Endometrial microvascular endothelial cells (primary cell): ENCODE measurements around the gene SOD3. TPM values are rescaled to one million over a fixed set of nuclear protein-coding genes. Genes with fewer than 3 reads are reported as not detected.

Experiments
- in situ Hi-C: cut with HindIII; loops from 2 replicates; pipeline ENCODE4 v1.10.0; 2017; ENCODE audit warnings: low sequenced_read_pairs, low pct_unique_long_range_greater_than_20kb; ENCODE audit errors: inconsistent ontology term
- total RNA-seq: library from RNA; depleted of rRNA; stranded (reverse); fragments of >200 nt; gene quantifications from one replicate; pipeline ENCODE4 v1.2.3, GENCODE V29; 2015; ENCODE audit errors: inconsistent ontology term

The SOD3 gene
- total RNA-seq, 1 donor from 2014 or later, result not detected

DNA sequence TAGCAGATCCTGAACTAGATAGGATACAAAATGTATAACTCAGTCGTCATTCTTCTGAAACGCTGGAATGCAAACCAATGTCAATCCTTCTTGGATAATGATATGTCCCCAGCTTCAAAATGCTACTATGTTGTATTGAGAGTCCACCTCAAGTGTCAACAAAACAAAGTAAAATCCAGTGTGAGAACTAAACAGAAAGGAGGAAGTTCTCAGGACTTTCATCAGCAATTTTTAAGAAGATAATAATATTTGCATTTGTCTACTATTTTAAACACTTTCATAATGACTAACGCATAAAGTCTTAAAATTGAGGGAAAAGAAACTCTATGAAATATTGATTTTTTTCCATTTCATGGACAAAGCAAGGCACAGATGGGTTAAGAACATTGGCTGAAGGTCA, 36.3 kb downstream of the SOD3 start:
- in situ Hi-C loops, result no loop called here

DNA sequence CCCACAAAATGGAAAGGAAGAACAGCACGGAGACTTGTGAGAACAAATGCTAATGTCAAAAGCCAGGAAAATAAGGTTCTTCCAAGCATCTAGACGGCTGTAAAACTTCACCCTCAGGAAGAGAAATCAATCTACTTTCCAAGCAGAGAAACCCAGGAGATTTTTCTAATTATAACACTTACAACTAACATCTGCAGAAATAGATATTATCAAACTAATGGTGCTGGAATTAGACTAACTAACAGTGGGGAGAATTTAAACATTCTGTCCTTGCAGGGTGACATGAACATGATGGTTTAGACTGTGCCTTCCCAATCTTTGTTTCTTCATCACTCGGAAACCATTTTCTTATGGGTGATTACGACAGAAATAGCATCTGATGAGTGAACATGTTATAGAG, 40.3 kb downstream of the SOD3 start:
- in situ Hi-C loops, result no loop called here

DNA sequence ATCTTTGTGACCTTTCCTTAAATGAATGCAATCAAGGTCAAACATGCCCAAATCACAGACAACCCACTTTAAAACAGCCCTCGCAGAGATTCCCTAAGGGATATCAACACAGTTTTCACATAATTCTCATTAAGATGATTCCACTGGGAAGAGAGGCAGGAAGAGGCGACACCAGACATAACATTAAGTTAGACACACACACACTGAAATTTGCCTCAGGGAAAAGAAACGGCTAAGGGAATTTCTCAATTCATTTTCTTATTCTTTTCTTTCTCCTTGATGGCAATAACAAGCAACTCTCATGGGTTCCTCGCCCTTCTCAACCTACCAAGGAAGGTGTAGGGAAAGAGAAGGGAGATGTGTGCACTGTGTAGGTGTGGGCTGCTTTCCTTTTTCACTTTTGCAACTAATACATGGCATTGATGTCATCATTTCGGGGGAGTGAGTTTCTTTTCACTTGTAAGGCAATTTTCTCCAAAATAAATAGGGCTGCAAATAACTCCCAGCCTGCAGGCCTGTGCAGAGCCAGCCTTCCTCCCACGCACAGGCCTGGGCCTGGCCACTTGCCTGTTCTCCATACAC, 41.4 kb downstream of the SOD3 start:
- in situ Hi-C loops, result no loop called here

DNA sequence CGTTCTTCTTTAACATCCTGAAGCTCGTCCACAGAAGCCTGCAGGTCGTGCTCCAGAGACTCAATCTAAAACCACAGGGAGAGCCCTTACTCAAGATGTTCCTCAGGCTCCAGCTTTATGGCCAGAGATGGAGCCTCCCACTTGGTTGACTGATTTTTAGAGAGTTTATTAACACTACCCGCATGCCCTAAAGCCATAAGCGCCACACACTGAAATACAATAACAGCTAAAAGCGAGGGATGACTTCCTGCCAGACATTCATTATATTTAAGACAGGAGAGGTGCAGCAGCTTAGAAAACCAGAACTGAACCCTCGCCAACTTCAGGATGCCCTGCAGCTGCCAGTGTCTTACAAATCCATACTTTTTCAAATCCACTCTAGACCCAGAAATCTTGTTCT, 42.0 kb downstream of the SOD3 start:
- in situ Hi-C loops, result no loop called here

DNA sequence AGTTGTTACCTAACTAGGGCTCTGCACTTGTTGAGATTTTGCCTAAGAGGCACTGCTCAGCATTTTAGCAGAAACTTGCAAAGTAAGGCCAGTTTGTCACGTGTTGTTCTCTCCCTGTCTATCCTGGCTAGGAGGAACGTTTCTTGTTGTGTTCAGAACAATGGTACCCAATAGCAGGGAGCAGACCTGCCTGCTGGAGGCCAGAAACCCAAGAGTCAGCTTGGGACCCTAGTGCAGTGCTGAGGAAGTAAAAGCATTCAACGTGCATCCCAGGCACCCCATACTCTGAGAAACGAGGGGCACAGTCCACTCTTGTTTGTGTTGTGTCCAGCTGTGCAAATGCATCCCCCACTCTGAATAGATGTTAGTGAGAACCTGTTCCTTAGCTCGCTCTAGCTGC, 42.4 kb downstream of the SOD3 start:
- in situ Hi-C loops, result no loop called here

DNA sequence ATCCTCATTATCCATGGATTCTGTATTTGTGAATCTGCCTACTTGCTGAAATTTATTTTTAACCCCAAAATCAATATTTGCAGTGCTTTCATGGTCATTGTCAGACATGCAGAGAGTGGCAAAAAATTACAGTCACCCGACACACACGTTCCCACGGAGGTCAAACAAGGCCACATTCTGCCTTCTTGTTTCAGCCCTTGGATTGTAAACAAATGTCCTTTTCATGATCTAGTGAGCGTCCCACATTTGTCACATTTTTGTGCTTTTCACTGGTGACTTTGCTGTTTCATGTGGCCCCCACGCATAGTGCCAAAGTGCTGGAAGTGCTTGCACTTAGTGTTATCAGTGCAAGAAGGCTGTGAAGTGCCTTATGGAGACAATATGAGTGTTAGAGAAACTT, 45.0 kb downstream of the SOD3 start:
- in situ Hi-C loops, result no loop called here

DNA sequence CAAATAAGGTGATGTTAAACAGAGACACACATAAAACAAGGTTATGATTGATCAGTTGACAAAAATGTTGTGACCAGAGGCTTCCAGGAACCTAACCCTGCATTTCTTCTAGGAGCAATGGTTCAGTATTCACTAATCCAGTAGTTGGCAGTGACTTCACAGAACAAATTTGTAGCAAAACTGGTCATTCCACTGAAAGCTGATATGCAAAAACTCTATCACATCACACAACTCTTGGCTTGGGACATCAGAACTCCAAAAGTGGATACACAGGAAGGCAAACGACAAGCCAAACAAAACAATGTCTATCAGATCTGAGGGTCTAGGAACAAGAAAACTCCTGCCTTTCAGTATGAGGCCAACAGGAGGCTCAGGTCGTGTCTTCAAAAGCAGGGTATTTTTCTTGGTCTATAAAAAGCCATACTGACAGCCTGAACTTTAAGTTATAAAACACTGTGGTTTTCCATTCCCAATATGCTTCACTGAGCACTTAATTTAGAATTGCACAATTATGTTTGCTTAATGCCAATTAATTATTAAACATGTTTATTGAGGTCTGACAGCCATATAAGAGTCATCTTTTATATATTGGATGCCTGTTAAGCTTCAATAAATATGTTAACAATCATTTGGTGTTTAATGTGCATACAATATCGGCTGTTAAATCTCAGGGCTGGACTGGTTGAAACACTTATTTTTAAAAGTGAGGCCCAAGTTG, 45.6 kb downstream of the SOD3 start:
- in situ Hi-C loops, result no loop called here

DNA sequence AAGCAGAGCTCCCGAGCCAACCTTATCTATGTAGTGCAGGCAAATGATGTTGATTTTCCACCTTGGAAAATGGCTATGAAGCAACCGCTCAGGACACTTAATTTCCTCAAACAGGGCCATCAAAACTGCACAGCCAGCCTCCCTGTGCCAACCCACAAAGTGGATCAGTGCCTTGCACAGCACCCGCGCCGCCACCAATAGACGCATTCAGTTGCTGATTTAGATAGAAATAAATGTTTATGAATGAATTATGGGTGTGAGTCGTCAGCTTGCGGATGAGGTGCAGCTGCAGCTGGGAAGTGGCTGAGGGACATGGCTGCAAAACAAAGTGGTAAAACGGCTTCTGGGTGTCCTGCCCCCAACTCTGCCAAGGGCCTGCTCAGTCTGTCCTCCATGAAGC, 47.0 kb downstream of the SOD3 start:
- in situ Hi-C loops, result no loop called here

DNA sequence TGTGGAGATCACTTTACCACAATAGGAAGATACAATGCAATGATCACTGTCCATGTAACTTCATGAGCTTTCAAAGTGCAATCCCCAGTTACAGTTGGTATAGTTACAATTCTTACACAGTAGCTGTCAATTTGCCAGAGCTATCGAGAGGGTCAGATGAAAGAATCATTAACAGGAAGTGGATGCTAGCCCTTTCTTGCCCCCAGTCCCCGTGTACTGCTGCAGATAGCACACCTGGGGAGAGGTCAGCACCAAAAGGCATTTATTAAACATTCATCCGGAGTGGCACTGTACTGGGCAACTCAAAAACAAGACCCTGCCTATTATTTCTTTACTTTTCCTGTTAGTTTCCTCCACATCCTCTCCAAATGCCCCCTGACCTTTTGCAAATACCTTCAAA, 47.7 kb downstream of the SOD3 start:
- in situ Hi-C loops, result no loop called here

DNA sequence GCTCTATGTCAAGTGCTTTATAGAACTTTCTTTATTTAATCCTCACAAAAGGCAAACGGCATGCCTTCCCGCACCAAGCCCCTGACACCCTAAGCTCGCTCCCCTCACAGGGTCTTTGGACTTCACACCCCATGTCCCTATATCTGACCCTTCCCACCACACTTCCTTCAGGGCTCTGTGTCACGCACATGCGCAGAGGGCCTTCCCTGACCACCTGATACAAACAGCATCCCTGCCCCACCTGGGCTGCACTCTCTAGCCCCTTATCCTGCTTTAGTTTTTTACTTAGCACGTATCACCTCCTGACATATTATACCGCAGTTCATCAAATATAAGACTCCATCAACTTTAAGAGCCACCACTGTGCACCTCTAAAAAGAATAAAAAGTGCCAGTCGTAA, 49.8 kb downstream of the SOD3 start:
- in situ Hi-C loops, result no loop called here

DNA sequence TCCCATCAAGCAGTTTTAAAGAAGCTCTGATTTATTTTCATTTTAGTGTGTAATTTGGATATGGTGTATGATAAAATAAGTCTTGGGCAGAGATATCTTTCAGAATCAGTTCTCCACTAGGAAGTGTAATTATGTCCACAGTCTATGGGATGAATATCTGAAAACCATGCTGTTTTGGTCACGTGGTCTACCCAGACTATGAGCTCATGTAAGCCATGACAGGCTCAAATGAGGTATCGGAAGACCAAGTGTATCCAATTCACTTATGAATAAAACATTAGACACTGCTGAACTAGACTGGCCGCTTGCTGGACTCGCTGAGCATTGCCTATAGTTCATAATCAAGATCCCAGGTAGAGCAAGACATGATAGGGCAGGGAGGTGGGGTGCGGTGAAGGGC, 50.5 kb downstream of the SOD3 start:
- in situ Hi-C loops, result no loop called here

DNA sequence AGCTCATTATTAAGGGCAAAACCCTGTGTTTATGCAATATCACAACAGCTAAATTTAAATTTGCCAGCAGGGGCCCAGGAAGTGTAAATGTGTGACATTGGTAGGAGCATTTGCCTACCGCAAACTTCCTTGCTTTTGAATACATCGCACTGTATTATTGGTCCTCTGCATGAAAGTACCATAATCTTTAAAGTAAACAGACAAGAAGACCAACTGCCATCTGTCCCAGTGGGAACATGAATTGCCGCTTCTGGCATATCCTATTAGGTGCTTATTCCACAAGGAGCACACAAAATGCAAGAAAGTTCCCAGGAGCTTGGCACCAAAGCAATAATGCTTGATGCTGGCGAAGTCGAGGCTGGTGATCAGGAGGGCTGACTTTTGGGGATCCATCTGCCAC, 51.3 kb downstream of the SOD3 start:
- in situ Hi-C loops, result no loop called here

DNA sequence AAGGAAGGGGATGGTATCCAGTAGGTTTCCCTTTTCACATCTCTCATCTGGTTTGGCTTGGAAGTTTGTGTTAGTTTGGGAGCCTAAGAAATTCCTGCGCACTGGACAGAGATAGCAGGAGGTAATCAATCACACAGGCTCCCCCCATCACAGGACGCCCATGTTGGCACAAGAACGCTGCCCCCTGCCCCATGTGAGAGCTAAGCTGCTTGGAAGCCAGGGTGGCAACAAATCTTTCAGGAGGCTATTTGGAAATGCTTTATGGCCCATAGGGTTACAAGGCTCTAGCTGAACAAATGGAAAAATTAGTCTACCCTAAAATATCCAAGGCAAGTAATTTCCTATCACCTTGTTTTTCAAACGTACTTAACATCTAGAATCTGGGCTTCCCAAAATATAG, 54.0 kb downstream of the SOD3 start:
- in situ Hi-C loops, result no loop called here

DNA sequence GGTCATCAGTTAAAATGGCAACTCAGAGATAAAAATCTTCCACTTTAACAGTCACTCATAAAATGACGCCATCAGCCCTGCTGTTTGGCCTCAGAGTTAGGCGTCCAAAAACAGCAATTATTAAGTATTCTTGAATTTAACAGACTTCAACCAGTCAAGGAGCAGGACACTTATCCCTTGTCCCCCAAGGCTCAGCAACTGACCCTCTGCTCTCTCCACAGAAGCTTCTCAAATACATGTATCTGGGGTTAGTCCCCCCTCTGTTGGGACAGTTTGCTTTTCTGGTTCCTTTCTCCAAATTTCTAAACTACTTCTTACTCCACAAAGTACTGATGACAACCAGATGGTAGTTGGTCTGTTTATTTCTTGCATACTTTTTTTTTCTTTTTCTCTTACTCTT, 54.4 kb downstream of the SOD3 start:
- in situ Hi-C loops, result no loop called here

Other genes starting within 250 kb of the SOD3 start
- gene DHX15, start 211.0 kb upstream of the SOD3 start, total RNA-seq, result 155 TPM
- gene CCDC149, start 117.5 kb downstream of the SOD3 start, total RNA-seq, result 2.5 TPM
- gene LGI2, start 235.4 kb downstream of the SOD3 start, total RNA-seq, result not detected